H1 (cell line): ENCODE measurements around the gene SMIM15. TPM values are rescaled to one million over a fixed set of nuclear protein-coding genes. Genes with fewer than 3 reads are reported as not detected.

Experiments used
- CTCF ChIA-PET: fragments of 300-600 bp; sonication (Branson Sonifier 250); formaldehyde crosslinking; loops from one replicate; lab custom pipeline; 2021; ENCODE audit not compliant: partially characterized antibody; lab: Charles Lee
- POLR2A ChIA-PET: fragments of 300-600 bp; sonication (Branson Sonifier 250); formaldehyde crosslinking; loops from one replicate; lab custom pipeline; 2021; ENCODE audit warnings: inconsistent platforms; ENCODE audit not compliant: partially characterized antibody; lab: Charles Lee
- DNase-seq, 2 experiments: peaks; one replicate each; pipeline versions ENCODE4 v3.0.0 to v3.0.0-alpha.2; 2010 to 2022; ENCODE audit warnings: low spot score in 2 of 2, low read depth in 1 of 2, mixed read lengths in 1 of 2
- FAIRE-seq: peaks from 2 replicates; lab custom pipeline; 2011; peaks lifted over from hg19 to GRCh38; lab: Jason Lieb, UNC
- H2AFZ ChIP-seq: 2 replicates; pipeline ENCODE4 v1.8.1; 2012; ENCODE audit warnings: low read length, inconsistent platforms
- H2AK5ac ChIP-seq: 2 replicates; pipeline ENCODE4 v1.6.1; 2013; ENCODE audit warnings: low read depth, low read length
- H2BK120ac ChIP-seq: replicated peaks from 2 replicates; pipeline ENCODE3; 2013; ENCODE audit warnings: low read depth, low read length, inconsistent platforms
- H2BK12ac ChIP-seq: 2 replicates; pipeline ENCODE4 v1.6.1; 2013; ENCODE audit warnings: low read depth, low read length
- H2BK15ac ChIP-seq: 2 replicates; pipeline ENCODE4 v1.6.1; 2013; ENCODE audit warnings: low read length
- H2BK20ac ChIP-seq: 2 replicates; pipeline ENCODE4 v1.6.1; 2013; ENCODE audit warnings: low read length
- H2BK5ac ChIP-seq: 2 replicates; pipeline ENCODE4 v1.6.1; 2013; ENCODE audit warnings: low read depth, low read length
- H3K14ac ChIP-seq: 2 replicates; pipeline ENCODE4 v1.6.1; 2013; ENCODE audit warnings: inconsistent platforms; ENCODE audit not compliant: insufficient read length
- H3K18ac ChIP-seq: 2 replicates; pipeline ENCODE4 v1.6.1; 2013; ENCODE audit warnings: low read length; ENCODE audit errors: extremely low read depth
- H3K23ac ChIP-seq: 2 replicates; pipeline ENCODE4 v1.6.1; 2013; ENCODE audit warnings: inconsistent platforms; ENCODE audit not compliant: insufficient read length
- H3K23me2 ChIP-seq: 2 replicates; pipeline ENCODE4 v1.6.1; 2013; ENCODE audit warnings: low read depth, low read length
- H3K27ac ChIP-seq: 2 replicates; pipeline ENCODE4 v1.6.1; 2011; ENCODE audit warnings: low read depth, low read length, inconsistent platforms
- H3K27me3 ChIP-seq, 4 experiments: replicated peaks in 1 of 4; 1 replicate in 1 of 4; 2 replicates in 3 of 4; pipeline versions ENCODE4 v1.6.1 to v1.8.1; 2011 to 2013; ENCODE audit warnings: low read length in 3 of 4, mild to moderate bottlenecking in 3 of 4, inconsistent platforms in 2 of 4, mixed read lengths in 2 of 4, moderate library complexity in 1 of 4; ENCODE audit not compliant: control insufficient read depth in 3 of 4, insufficient read depth in 3 of 4; ENCODE audit errors: extremely low read depth in 1 of 4
- H3K36me3 ChIP-seq, 4 experiments: 2 replicates each; pipeline versions ENCODE4 v1.6.1 to v1.8.1; 2011 to 2013; ENCODE audit warnings: mild to moderate bottlenecking in 4 of 4, low read length in 3 of 4, moderate library complexity in 2 of 4, control low read depth in 1 of 4, inconsistent platforms in 1 of 4; ENCODE audit not compliant: insufficient read depth in 4 of 4, control insufficient read depth in 2 of 4
- H3K4ac ChIP-seq: replicated peaks from 2 replicates; pipeline ENCODE3; 2013; ENCODE audit warnings: low read length, low read depth, mixed read lengths, inconsistent platforms; ENCODE audit not compliant: insufficient read length
- H3K4me1 ChIP-seq, 4 experiments: replicated peaks in 1 of 4; 1 replicate in 1 of 4; 2 replicates in 3 of 4; pipeline versions ENCODE4 v1.6.1 to v1.8.1; 2011 to 2013; ENCODE audit warnings: low read length in 3 of 4, inconsistent platforms in 2 of 4, mixed read lengths in 1 of 4; ENCODE audit not compliant: insufficient read depth in 4 of 4, control insufficient read depth in 3 of 4
- H3K4me2 ChIP-seq, 2 experiments: 2 replicates each; pipeline versions ENCODE4 v1.6.1 to v1.8.1; 2011 to 2013; ENCODE audit warnings: low read depth in 2 of 2, low read length in 2 of 2, control low read depth in 1 of 2, inconsistent platforms in 1 of 2, mild to moderate bottlenecking in 1 of 2; ENCODE audit not compliant: insufficient read depth in 1 of 2
- H3K4me3 ChIP-seq, 4 experiments: fragments of 200-600, 300-600 bp in 1 of 4; sonication (generic), shearing (Covaris generic), sonication (Bioruptor Twin) in 1 of 4; 2 replicates each; pipeline versions ENCODE4 v1.5.1 to v1.8.1; 2011 to 2016; ENCODE audit warnings: low read length in 4 of 4, low read depth in 3 of 4, control low read depth in 2 of 4, inconsistent platforms in 2 of 4, mild to moderate bottlenecking in 2 of 4, mixed read lengths in 1 of 4, moderate library complexity in 1 of 4; ENCODE audit not compliant: insufficient read depth in 2 of 4; ENCODE audit errors: extremely low read depth in 1 of 4
- H3K56ac ChIP-seq: replicated peaks from 2 replicates; pipeline ENCODE3; 2013; ENCODE audit warnings: low read depth, mild to moderate bottlenecking, mixed read lengths, low read length, inconsistent platforms; ENCODE audit not compliant: insufficient read length
- H3K79me1 ChIP-seq: 2 replicates; pipeline ENCODE4 v1.6.1; 2013; ENCODE audit warnings: low read depth, low read length, control low read depth
- H3K79me2 ChIP-seq, 2 experiments: 2 replicates each; pipeline versions ENCODE4 v1.6.1 to v1.8.1; 2012 to 2013; ENCODE audit warnings: low read length in 2 of 2, mild to moderate bottlenecking in 2 of 2, inconsistent platforms in 1 of 2; ENCODE audit not compliant: insufficient read depth in 2 of 2, control insufficient read depth in 1 of 2
- H3K9ac ChIP-seq, 4 experiments: replicated peaks in 1 of 4; 1 replicate in 1 of 4; 2 replicates in 3 of 4; pipeline versions ENCODE4 v1.6.1 to v1.8.1; 2011 to 2013; ENCODE audit warnings: low read depth in 3 of 4, low read length in 3 of 4, control low read depth in 2 of 4, mild to moderate bottlenecking in 2 of 4, moderate library complexity in 2 of 4, inconsistent platforms in 1 of 4; ENCODE audit errors: extremely low read depth in 1 of 4
- H3K9me3 ChIP-seq, 2 experiments: 2 replicates each; pipeline versions ENCODE4 v1.6.1 to v1.8.1; 2012 to 2013; ENCODE audit warnings: mild to moderate bottlenecking in 2 of 2, moderate library complexity in 2 of 2, control low read depth in 1 of 2, inconsistent platforms in 1 of 2, low read depth in 1 of 2, low read length in 1 of 2, mixed read lengths in 1 of 2; ENCODE audit not compliant: insufficient read depth in 2 of 2
- H4K20me1 ChIP-seq, 2 experiments: replicated peaks in 1 of 2; 2 replicates each; pipeline versions ENCODE3 to v1.8.1; 2011 to 2013; ENCODE audit warnings: inconsistent platforms in 2 of 2, low read length in 2 of 2, mild to moderate bottlenecking in 1 of 2; ENCODE audit not compliant: insufficient read depth in 2 of 2, control insufficient read depth in 1 of 2
- H4K5ac ChIP-seq: 2 replicates; pipeline ENCODE4 v1.6.1; 2013; ENCODE audit warnings: low read length, low read depth, mixed read lengths, inconsistent platforms; ENCODE audit not compliant: insufficient read length
- H4K8ac ChIP-seq: 2 replicates; pipeline ENCODE4 v1.8.0; 2013; ENCODE audit warnings: mild to moderate bottlenecking, moderate library complexity, low read length, inconsistent platforms; ENCODE audit not compliant: insufficient read depth; ENCODE audit errors: extremely low read depth
- H4K91ac ChIP-seq: replicated peaks from 2 replicates; pipeline ENCODE3; 2013; ENCODE audit warnings: low read length, mixed read lengths, inconsistent platforms; ENCODE audit not compliant: insufficient read length
- BCL11A ChIP-seq, 2 experiments: IDR thresholded peaks; one replicate each; pipeline ENCODE4 v1.6.1; 2011; ENCODE audit warnings: low read depth in 2 of 2, low read length in 2 of 2, mild to moderate bottlenecking in 2 of 2
- GTF2F1 ChIP-seq: IDR thresholded peaks from 2 replicates; pipeline ENCODE4 v1.6.1; 2012; ENCODE audit warnings: low read depth, low read length, improper control_type of control experiment, borderline replicate concordance
- POLR2A ChIP-seq, 2 experiments: IDR thresholded peaks; 1 replicate in 1 of 2; 2 replicates in 1 of 2; pipeline ENCODE4 v1.6.1; 2011; ENCODE audit warnings: low read depth in 2 of 2, low read length in 2 of 2, mild to moderate bottlenecking in 2 of 2; ENCODE audit errors: control extremely low read depth in 1 of 2
- RNF2 ChIP-seq: fragments of 200-900, 300-1000 bp; sonication (generic); IDR thresholded peaks from 2 replicates; pipeline ENCODE4 v1.7.1; 2016; ENCODE audit warnings: borderline replicate concordance, low read depth, mild to moderate bottlenecking, antibody characterized with exemption, low read length; ENCODE audit not compliant: poor library complexity, severe bottlenecking; ENCODE audit errors: missing control alignments
- SIN3A ChIP-seq, 2 experiments: IDR thresholded peaks in 1 of 2; conservative IDR thresholded peaks in 1 of 2; 2 replicates each; pipeline ENCODE4 v1.6.1; 2011 to 2012; ENCODE audit warnings: low read length in 2 of 2, improper control_type of control experiment in 1 of 2, low read depth in 1 of 2, mild to moderate bottlenecking in 1 of 2
- TBP ChIP-seq: IDR thresholded peaks from 2 replicates; pipeline ENCODE4 v1.6.1; 2011; ENCODE audit warnings: low read depth, low read length, improper control_type of control experiment
- TEAD4 ChIP-seq: IDR thresholded peaks from 2 replicates; pipeline ENCODE4 v1.6.1; 2012; ENCODE audit warnings: low read depth, low read length, inconsistent platforms, mixed read lengths
- WGBS, 2 experiments: shearing (Covaris generic) in 1 of 2; methylation state at CpG; one replicate each; pipeline versions ENCODE4 v1.1.6 to v1.1.7; 2013 to 2015; ENCODE audit warnings: low lambda C conversion rate in 2 of 2, mixed read lengths in 2 of 2, inconsistent platforms in 1 of 2, low coverage in 1 of 2, missing lambda C conversion rate in 1 of 2; ENCODE audit not compliant: insufficient replicate concordance in 2 of 2, insufficient coverage in 1 of 2, insufficient read length in 1 of 2; ENCODE audit errors: extremely low coverage in 1 of 2, missing lambda C conversion rate in 1 of 2; 5-methylcytosine and 5-hydroxymethylcytosine counted together
- polyA plus RNA-seq, 7 experiments: library from polyadenylated mRNA; depleted of rRNA in 3 of 7; stranded (reverse) in 5 of 7; unstranded in 2 of 7; fragments of >200 nt in 5 of 7; fragments of 200-250 nt in 2 of 7; gene quantifications; 1 replicate in 5 of 7; 2 replicates in 1 of 7; 4 replicates in 1 of 7; pipeline versions ENCODE4 v1.2.1 to v1.2.3, GENCODE V29; 2011 to 2013; ENCODE audit warnings: missing spikeins in 2 of 7, mixed read lengths in 2 of 7
- total RNA-seq: library from RNA; stranded (reverse); fragmentation: NEBNext Ultra II Directional; extraction: Animal tissue kit (Norgen Biotek cat#: 25700); gene quantifications from 2 replicates; pipeline ENCODE4 v1.2.1, GENCODE V29; 2021

The SMIM15 gene
- total and polyA plus RNA-seq, 2 of the 8 experiments (the other 6 are each of a cell fraction or from before 2014, with no cell fraction given), result 17.6 to 53.1 TPM

DNA sequence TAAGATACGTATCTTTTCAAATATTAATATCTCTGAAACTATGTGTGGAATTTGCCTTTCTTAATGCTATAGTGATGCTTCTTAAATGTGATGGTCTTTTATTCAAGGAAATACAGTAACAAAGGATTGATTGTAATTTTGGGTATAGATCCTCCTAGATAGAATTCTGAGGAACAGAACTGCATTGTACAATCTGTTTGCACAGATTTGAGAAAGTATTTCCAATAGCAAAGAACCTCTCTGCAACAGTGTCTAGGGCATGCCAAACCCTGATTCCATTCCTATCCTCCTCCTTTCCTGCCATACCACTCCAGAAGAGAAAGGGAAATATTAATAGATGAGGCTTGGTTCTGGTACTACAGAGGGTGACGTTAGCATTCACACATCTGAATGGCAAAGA, 10.4 kb downstream of the SMIM15 start:
- Histone ChIP-seq H3K14ac (no peak overlapping the region), H3K18ac (no peak overlapping the region), H4K8ac (no peak overlapping the region), H3K79me1 (no peaks in the 10 kb centered on the region), H2AFZ (no peak overlapping the region), H3K9ac (no peak overlapping the region), H3K79me2 (no peaks in the 10 kb centered on the region), H3K9me3 (no peaks in the 10 kb centered on the region), H2BK20ac (no peak overlapping the region), H3K4me1 (no peaks in the 10 kb centered on the region), H4K91ac (no peak overlapping the region), H2BK120ac (no peak overlapping the region), H2BK5ac (no peak overlapping the region), H4K5ac (no peak overlapping the region), H2BK12ac (no peak overlapping the region), H3K27me3 (no peaks in the 10 kb centered on the region), H3K4me3 (no peak overlapping the region), H2AK5ac (no peak overlapping the region), H3K23ac (no peak overlapping the region), H2BK15ac (no peak overlapping the region), H3K4me2 (no peak overlapping the region), H3K36me3 (no peaks in the 10 kb centered on the region), H3K23me2 (no peaks in the 10 kb centered on the region)
- ChIA-PET CTCF (interaction anchor here (0.6 kb wide), 1 partner anchor 201 kb away, joined by 3 read pairs; no protein-coding TSS in a partner anchor), POLR2A (no interaction called here)
- WGBS, 2 experiments, result 98% methylated on average over 2 of the region's 2 CpGs; no CpG with 5 or more reads in 1 of the 2 experiments
- FAIRE-seq (no peak), DNase-seq (no peak)
- TF ChIP-seq TEAD4 (no peak), SIN3A (conservative IDR thresholded peaks at IDR 0.05 in 1 of 2, IDR thresholded peaks at IDR 0.05 in 1 of 2; ENCODE audit: low read depth in 1 of 2, low read length in 2 of 2) (no peak), GTF2F1 (no peak), BCL11A (IDR thresholded peaks at IDR 0.05; ENCODE audit: low read depth in 2 of 2, low read length in 2 of 2) (no peak), RNF2 (no peak), POLR2A (IDR thresholded peaks at IDR 0.05; ENCODE audit: control extremely low read depth in 1 of 2, low read depth in 2 of 2, low read length in 2 of 2) (no peak), TBP (no peak)
- TF ChIP-seq, all 59 proteins: peak for 0
- Histone ChIP-seq H4K20me1 (no peaks in the 10 kb centered on the region), H3K56ac (no peak overlapping the region), H3K4ac (no peak overlapping the region), H3K27ac (no peak overlapping the region)
